GM20431 (cell line): ENCODE data around the gene MAGEA8.
"Not testable (repeated sequence)": the region's sequence is repeated elsewhere in the genome, so short reads cannot be mapped to it uniquely, and the experiment has no call there.

Source experiments
- in situ Hi-C: fragments of 300-500 bp; cut with MseI, MboI; formaldehyde crosslinking; loops from one replicate; pipeline ENCODE4 v1.15.0; 2020; ENCODE audit warnings: low sequenced_read_pairs; ENCODE audit not compliant: unreplicated experiment

MAGEA8 gene, protein sequence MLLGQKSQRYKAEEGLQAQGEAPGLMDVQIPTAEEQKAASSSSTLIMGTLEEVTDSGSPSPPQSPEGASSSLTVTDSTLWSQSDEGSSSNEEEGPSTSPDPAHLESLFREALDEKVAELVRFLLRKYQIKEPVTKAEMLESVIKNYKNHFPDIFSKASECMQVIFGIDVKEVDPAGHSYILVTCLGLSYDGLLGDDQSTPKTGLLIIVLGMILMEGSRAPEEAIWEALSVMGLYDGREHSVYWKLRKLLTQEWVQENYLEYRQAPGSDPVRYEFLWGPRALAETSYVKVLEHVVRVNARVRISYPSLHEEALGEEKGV

DNA sequence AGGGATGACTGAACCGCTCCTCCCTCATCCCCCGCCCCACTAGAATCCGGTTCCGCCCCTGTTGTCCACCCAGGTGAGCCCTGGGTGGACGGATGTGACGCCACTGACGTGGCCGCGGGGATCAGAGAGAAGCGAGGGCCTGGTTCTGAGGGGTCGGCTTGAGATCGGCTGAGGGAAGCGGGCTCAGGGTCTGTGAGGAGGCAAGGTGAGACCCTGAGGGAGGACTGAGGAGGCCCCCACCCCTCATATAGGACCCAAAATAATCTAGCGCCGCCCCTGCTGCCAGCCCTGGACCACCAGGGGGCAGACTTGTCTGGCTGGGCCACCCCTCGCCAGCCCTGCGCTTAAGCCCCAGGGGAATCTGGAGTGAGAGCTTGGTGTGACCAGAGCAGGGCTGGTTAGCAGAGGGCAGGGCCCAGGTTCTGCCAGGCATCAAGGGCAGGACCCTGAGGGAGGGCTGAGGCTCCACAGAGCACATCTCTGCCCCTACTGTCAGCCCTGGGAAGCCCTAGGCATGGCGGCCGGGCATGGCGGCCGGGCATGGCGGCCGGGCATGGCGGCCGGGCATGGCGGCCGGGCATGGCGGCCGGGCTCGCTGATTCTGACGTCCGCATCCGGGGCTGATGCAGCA is at the start of gene MAGEA8:
MAGEA8 (plus strand) TSS at position 103 of the 631 bp plus-strand sequence. CDS start 3,090 bp downstream, outside the sequence.
- in situ Hi-C loops, result no loop called here

DNA sequence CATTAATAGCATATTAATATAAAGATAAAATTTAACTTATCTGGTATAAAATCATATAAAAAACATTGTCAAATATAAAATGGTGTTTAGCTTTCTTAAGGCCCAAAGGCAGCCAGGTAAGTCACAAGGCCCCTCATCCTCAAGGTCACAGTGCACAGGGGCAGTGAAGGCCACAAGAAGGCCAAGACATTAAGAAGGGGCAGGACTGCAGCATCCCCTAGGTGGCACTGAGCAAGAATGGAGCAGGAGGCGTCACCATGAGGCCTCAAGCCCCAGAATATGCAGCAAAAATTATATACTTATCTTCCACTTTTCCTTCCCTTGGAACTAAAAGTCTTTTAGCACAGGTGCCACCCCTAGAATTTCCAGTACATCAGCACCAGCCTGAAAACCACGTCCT is 49.5 kb upstream of the MAGEA8 start:
- in situ Hi-C loops, result no loop called here

DNA sequence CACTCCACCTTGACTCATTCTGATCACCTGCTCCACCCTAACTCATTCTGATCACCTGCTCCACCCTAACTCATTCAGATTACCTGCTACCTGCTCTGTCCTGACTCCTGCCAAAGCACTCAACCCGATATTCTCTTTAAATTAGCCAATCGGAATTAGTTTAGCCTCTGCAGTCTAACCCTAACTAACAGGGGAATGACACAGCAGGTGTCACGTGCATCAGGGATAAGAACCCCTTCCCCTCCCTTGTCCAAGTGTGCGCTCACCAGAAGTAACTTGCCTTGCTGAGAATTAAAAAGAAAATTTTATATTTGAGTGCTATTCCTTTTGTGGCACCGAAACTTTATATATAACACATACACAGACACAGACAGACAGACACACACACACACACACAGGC is 44.3 kb upstream of the MAGEA8 start:
- in situ Hi-C loops, result not testable (repeated sequence)

DNA sequence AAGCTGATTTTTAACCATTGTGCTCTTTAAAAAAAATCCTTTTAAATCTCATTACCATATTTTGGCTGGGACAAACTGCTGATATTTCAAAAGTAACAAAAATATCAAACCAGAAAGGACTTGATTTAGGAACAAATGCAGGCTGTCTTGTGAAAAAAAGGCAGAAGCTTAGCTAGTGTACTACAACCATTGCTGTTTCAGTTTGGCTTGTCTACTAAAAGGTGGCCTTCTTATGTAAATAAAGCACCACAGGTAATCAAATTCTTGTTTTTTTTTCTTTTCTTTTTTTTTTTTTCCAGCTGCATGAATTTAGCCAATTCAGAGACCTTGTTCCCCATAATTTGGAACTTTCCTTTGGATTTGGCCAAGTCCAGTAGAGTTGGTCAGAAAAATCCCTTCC is 43.8 kb upstream of the MAGEA8 start:
- in situ Hi-C loops, result no loop called here

DNA sequence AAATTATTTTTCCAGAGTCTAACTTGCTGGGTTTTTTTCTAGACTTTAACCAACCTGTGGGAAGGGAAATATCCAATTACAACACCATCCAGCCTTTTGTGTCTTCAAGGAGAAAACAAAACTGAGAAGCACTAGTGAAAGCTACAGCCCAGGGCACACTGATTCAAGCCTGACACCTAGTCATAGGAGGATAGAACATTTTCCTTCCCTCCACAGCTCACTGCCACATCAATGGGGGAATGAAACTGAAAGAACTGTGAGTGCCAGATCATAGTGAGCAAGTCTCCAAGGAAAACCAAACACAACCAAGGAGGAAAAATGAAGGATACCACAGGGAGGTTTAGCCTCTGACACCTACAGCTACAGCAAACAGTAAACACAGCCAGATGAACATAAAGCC is 43.3 kb upstream of the MAGEA8 start:
- in situ Hi-C loops, result no loop called here

DNA sequence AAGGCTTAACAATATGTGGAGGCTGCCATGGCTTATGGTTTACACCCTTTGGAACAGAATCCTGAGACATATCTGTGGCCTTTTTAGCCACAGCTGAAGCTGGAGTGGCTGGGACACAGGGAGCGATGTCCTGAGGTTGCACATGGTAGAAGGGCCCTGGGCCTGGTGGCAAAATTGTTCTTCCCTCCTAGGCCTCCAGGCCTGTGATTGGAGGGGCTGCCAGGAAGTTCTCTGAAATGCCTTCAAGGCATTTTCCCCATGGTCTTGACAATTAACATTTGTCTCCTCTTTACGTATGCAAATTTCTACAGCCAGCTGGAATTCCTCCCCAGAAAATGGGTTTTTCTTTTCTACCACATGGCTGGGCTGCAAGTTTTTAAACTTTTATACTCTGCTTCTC is 39.1 kb upstream of the MAGEA8 start:
- in situ Hi-C loops, result no loop called here

DNA sequence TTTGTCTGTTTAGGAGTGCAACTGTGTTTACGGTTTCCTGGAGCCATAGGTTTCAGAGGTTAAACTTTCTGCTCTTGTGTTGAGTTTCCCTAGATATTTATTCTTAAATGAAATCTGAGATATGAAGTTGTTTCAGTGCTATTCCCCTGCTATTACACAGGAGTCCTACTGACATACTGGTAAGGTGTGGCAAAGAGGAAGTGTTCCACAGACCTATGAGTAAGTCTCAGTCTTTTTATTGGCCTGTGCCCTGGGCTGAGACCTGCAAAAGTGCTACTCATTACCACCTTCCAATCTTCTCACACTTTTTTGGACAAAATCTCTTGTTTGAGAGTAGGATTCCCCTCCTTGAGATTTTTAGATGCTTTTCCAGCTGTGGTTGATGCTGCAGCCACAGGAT is 35.6 kb upstream of the MAGEA8 start:
- in situ Hi-C loops, result no loop called here

DNA sequence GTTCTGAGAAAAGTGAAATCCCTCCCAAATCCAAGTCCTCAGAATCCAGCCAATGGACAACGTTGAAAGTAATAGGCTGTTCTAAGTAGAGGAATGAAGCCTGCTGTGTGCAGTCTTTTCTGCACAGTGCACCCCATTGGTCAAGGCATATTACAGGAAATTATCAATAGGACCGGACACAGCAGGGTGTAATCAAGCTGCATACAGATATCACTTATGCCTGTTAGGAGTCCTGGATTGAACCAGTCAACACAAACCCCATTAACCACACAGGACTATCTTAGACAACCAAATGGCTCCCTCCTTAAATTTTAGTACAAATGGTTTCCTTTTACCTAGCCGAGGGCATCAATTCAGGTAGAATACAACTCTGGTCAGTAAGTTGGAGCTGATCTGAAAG is 34.2 kb upstream of the MAGEA8 start:
- in situ Hi-C loops, result no loop called here

DNA sequence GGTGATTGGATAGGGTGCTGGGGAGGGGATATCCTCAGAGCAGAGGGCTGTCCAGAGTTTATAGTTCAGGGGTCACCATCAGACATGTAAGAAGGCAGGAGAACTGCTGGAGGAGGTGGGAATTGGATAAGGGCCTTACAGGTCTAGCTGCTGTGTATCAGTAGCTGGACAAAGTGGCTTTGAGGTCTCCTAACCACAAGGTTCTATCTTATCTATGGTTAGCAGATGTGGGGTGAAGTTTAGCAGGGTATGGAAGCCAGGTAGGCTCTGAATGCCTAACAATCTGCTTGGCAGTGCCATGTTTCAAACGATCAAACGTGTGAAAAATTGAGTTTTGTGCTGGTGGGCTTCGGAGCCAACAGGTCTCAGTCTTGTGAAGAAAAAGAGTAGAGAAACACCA is 32.1 kb upstream of the MAGEA8 start:
- in situ Hi-C loops, result no loop called here

DNA sequence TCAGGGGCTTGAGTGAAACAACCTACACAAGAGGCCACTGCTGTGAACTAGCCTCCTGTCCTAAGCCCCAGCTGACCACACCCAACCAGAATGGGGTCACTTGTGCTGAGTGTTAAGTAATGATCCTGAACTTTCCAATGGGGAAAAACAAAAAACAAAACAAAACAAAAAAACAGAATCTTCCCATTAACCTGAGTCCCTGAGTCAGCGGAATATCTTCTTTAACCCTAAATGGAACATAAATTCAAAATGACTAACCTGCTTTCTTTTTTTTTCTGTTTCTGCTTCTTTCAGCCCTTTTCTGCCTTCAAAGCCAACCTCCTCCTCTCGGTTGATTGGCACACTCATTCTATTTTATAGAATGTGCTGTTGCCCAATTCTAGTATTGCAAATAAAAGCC is 31.2 kb upstream of the MAGEA8 start:
- in situ Hi-C loops, result no loop called here

DNA sequence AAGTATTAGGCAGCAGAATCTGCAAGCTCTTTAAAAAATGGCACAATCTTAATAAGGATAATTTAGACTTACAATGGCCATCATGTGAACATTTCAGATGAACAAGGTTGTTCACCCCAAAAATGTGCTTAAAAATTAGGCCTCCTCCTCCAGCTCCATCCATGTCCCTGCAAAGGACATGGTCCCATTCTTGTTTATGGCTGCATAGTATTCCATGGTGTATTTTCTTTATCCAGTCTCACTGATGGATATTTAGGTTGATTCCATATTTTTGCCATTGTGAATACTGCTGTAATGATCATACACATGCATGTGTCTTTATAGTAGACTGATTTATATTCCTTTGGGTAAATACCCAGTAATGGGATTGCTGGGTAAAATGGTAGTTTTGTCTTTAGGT is 29.1 kb upstream of the MAGEA8 start:
- in situ Hi-C loops, result no loop called here

DNA sequence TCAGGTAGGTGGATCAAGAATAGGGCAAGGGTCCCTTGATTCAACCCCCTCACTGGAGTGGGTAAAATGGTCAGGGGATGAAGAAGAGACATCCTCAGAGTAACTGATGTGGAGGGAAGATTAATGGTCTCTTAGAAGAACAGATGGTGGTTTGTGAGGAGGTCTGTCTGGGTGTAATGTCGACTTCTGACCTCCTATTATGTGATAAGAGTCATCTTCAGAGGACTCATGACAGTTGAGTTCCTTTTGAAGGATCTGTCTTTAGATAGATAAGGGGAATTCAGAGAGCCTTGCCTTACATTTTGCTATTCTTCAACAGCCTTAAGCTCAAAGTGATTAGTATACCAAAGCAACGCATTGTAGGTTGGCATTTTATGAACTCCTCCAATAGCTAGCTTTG is 27.1 kb upstream of the MAGEA8 start:
- in situ Hi-C loops, result no loop called here

DNA sequence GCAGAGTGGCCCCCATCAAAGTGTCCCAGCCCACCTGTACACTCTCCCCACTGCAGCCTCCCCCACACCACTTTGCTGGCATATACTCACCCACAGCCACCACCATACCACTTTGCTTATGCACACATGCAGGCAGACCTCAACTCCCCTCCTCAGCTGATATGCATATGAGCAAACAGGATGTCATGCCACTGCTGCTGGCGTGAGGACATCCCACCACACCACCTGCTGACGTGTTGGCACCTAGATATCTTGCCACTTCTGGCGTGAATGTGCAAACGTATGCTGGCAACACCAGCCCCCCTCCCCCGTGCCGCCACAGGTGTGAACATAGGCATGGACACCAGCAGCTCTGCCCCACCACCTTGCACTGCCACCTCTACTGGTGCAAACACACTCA is 22.4 kb upstream of the MAGEA8 start:
- in situ Hi-C loops, result no loop called here

DNA sequence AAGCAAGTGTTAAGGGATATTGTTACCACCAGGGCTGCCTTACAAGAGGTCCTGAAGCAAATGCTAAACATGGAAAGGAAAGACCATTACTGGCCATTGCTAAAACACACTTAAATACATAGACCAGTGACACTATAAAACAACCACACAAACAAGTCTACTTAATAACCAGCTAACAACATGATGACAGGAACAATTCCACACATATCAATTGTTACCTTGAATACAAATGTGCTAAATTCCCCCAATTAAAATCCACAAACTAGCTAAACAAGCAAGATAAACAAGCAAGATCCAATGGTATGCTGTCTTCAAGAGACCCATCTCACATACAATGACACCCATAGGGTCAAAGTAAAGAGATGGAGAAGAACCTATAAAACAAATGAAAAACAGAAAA is 20.5 kb upstream of the MAGEA8 start:
- in situ Hi-C loops, result no loop called here

DNA sequence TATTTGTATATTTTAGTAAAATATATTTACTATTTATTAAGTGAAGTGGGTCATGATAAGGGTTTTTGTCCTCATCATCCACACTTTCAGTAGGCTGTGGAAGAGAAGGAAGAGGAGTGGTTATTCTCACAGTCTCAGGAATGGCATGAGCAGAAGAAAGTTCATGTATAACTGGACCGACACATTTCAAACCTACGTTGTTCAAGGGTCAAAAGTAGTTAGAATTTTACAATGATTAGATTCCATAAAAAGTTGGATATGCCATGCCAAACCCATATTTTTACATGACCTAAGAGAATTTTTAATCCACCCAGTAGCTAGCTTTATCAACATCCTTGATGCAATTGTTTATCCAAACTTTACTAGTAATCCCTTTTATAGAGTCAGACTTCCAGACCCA is 15.6 kb upstream of the MAGEA8 start:
- in situ Hi-C loops, result no loop called here

DNA sequence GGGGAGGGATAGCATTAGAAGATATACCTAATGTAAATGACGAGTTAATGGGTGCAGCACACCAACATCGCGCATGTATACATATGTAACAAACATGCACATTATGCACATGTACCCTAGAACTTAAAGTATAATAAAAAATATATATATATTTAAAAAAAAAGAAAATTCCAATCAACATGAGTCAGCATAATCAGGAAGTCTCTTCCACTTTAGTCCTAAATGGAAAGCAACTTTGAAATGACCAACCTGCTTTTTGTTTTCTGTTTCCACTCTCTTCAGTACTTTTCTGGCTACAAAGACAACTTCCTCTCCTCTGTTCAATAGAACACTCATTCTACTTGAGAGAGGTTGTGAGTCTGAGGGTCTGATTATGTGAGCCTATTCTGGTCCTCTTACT is 13.5 kb upstream of the MAGEA8 start:
- in situ Hi-C loops, result no loop called here

DNA sequence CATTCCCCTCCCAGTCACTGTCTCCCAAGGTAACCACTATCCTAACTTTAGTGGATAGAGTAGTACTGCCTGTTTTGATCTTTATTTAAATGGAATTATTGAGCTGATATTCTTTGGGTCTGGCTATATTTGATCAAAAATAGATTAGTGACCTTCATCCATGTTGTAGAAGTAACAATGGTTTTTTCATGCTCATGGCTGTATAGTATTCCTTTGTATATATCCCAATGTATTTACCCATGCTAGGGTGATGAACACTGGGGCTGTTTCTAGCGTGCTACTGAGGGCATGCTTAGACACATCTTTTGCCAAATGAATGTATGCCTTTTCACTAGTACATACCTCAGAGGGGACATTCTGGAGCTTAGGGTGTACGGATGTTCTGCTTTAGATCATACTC is 10.1 kb upstream of the MAGEA8 start:
- in situ Hi-C loops, result no loop called here

DNA sequence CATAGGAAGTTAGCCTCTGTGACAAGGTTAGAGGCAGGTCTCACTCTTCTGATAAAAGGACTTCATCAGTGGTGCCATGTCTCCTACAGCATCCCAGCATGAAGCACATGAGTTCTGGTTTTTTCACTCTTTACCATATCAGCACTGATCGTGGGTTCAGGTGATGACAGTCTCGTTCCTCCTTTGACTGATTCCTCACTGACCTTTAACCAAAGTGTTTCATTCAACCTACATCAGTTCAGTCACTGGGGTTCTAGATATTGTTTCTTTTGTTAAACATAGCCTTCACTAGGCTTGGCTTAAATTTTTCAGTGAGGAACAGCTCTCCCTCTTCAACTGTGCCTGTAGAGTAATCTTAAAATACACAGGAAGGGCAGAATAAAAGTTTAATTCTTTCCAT is 9.6 kb upstream of the MAGEA8 start:
- in situ Hi-C loops, result no loop called here

DNA sequence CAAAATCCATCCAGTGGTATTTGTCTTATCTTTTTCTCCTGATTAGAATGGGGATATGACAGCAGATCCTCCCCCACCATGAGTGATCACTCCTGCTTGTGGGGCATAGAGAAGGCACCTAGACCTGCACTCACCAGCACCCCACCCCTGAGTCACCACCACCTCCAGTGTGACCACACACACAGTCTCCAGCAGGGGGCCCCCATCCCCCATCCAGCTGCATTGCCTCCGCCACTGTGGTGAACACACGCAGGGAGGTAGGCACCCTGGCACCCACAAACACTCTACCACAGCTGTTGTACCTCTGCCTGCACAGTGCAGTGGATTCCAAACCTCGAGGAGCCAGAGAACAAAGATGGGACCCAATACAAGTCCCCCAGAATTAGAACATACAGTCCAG is 9.0 kb upstream of the MAGEA8 start:
- in situ Hi-C loops, result no loop called here

DNA sequence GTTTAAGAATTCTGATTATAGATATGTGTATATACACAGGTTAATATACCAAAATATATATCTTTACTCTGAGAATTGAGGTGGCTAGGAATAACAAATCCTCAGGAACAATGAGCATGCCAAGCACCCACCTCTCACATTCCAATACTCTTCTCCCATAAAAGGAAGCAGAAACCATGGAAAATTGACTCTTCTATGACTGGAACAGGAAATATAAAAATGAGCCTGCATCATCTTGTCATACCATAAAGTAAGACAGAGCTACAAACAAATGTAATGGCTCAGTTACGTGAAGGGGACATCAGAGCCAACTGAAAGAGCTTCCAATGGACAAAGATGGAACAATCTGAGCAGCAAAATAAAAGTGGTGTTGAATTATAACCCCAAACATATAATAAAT is 3.8 kb upstream of the MAGEA8 start:
- in situ Hi-C loops, result no loop called here

DNA sequence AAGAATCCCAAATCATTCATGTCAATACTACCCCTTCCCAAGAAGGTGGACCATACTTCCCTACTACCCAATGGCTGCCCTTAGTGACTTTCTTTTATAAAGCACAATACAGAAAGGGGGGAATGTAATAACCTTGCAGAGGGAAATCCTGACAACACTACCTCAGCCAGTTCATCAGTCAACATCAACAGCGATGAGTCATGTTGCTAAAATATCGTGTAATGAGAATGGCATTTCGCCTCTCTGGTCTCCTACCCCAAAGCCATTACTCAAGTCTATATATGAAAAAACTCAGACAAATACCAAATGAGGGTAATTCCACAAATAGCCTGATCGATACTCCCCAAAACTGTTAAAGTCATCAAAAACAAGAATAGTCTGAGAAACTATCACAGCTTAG is 3.3 kb upstream of the MAGEA8 start:
- in situ Hi-C loops, result no loop called here

DNA sequence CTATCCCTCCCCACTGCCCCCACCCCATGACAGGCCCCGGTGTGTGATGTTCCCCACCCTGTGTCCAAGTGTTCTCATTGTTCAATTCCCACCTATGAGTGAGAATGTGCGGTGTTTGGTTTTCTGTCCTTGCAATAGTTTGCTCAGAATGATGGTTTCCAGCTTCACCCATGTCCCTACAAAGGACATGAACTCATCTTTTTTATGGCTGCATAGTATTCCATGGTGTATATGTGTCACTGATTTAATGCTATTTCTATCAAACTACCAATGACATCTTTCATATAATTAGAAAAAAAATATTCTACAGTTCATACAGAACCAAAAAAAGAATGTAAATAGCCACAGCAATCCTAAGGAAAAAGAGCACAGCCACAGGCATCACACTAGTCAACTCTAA is 9.8 kb downstream of the MAGEA8 start:
- in situ Hi-C loops, result not testable (repeated sequence)
